IPS-11a (cell line): Measurements from ENCODE around the gene PPP1CC.
A peak's percentile ranks its signal among the peaks of the same experiment; 100 is the strongest.
"Not testable (repeated sequence)": the region's sequence is repeated elsewhere in the genome, so short reads cannot be mapped to it uniquely, and the experiment has no call there.

Experiments used
- H3K4me3 ChIP-seq: one replicate; pipeline ENCODE4 v1.5.1; 2013; ENCODE audit warnings: low read depth, low read length, control low read depth

The PPP1CC gene

DNA sequence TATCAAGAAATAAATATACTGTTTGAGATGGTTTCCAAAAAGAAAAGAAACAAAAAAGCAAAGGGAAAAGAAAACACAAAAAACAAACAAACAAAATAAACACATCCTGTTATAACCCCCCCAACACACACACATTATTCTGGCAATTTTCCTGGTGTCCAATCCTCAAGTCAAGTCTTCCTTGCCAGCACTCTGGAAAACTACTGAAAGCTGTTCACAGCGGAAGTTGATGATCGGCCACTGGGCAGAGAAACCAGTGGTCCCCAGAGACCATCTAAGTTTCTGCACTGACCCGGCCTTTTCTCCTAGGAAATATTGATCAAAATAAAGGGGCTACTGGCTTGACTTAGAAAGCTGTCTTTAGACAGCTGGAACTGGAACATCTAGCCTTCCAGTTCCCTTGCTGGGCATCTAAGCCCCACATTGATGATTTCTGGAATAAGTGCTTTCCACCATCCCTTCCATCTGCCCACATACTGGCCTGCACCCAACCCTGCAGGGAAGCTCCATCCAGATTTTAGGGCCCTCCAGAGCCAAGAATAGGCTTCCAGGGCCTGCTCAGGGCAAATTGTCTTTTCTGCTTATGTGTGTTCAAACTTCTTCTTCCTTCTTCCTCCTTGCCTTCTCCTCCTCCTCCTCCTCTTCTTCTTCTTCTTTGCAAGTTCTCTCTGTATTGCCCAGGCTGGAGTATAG, 11.6 kb upstream of the PPP1CC start:
- H3K4me3 ChIP-seq = no peak overlapping the region

GRCh38 chr12:110750784-110751461, 8.2 kb upstream of the PPP1CC start:
- no peak overlapping the region for H3K4me3 ChIP-seq

DNA sequence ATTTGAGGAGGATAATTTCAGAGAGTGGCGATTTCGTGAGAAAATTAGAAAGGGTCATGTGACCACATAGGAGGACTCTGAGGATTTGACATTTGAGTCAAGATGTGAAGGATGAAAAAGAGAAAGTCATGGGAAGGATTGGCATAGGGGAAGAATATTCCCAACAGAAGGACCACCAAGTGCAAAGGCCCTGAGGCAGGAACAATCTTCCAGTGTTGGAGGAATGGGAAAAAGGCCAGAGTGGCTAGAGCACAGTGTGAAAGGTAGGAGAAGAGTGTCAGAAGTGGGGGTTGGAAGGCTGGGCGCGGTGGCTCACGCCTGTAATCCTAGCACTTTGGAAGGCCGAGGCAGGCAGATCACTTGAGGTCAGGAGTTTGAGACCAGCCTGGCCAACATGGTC, 3.9 kb upstream of the PPP1CC start:
- H3K4me3 ChIP-seq = no peak overlapping the region

DNA sequence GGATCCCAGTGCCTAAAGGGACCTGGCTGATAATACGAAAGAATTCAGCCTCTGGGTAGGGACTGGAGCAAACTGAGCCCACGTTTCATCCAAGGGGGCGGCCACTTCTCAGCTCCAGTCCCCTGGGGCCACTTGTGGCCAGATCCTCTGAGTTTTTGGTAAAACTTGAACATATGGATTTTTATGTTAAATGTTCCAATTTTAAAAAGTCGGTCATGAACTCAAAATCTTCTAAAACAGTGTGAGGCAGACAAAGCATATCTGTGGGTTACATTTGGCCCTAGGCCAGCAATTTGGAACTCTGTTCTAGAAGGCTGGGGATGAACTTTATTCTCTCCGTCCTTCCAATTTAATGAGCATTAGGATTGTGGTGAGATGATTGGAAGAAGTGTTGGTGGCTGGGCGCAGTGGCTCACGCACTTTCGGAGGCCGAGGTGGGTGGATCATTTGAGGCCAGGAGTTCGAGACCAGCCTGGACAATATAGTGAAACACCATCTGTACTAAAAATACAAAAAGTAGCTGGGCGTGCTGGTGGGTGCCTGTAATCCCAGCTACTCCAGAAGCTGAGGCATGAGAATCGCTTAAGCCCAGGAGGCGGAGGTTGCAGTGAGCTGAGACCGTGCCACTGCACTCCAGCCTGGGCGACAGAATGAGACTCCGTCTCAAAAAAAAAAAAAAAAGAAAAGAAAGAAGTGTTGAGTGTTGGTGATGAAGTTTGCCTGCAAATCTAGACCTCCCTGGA, 3.0 kb upstream of the PPP1CC start:
- no peak overlapping the region for H3K4me3 ChIP-seq

DNA sequence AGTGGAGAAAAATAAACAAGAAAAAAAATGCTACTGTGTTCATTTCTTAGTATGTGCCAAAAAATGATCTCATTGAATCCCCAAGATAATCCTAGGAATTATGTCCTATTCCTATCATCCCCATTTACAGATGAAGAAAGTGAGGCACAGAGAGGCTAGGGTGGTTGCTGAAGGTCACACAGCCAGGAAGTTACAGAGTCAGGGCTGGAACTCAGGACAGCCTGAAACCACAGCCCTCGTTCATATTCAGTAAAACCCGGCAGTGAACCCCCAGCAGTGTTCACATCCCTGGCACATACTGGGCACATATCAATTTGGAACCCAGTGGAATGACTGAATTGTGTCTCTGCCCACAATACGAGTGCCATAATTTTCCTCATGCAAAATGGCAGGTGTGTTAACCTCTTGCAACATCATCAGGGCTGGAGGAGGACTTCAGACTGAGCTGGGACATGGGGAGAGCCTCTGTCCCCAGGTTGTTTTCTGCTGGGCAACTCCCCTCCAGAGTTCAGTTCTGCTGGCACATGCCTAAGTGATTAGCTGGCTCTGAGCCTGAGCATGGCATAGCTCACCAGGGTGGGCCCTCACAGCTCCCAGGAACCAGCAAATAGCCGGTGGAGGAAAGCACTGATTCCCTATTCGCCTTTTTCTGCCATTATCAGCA, 2.0 kb upstream of the PPP1CC start:
- no peak overlapping the region for H3K4me3 ChIP-seq

DNA sequence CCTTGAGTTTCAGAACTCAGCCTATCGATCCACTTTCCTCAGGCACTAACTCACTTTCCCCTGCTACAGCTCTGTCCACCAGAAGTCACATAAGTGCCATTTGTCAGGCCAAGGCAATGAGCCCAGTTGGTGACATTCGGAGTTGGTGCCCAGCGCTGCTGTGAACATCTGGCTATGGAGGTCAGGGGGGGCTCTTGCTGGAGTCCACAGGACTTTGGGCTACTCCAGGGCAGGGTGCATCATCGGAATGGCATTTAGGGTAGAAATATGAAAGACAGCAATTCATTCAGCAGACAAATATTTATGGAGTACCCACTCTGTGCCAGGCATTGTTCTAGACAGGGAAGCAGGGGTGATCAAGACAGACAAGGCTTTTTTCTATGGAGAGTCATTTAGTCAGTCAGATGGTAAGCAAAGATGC, 1.5 kb upstream of the PPP1CC start:
- H3K4me3 ChIP-seq = peak overlapping the region; percentile 79

GRCh38 chr12:110743571-110744093, 941 bp upstream of the PPP1CC start:
- H3K4me3 ChIP-seq = peak overlapping the region; percentile 79

- H3K4me3 ChIP-seq = peak overlapping the region; percentile 72
These were observed 484 bp downstream of the PPP1CC start for GRCh38 chr12:110742096-110742717.

DNA sequence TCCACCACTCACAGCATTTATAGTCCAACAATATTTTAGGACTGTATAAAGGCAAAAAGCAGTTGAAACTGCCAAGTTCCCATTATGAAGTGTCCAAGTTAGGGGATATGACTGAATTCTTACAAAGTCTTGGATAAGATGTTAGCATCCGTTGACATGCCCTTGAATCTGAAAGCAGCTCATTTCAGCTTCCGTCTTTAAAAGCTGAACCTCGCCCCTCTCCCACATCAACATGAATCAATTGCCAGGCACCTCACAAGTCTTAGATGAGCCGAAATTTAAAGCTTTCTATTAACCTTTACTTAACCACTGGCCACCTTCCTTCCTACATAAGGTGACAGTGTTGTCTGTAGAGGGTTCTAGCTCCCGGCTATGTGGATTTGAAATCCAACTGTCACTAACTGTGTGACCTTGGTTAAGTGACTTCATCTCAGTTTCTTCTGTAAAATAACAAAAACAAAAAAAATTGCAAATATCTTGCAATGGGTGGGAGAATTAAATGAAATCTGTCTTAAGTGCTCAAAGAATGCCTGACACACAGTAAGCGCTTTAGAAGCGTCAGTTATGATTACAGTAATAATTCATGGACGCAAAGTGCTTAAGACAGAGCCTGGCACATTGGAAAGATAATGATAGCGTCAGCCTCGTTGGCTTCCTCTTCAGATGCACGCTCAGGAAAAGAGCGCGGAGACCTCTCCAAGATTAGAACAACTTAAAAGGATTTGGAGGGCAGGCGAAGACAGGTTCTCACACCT, 1.2 kb downstream of the PPP1CC start:
- peak overlapping the region; percentile 72 for H3K4me3 ChIP-seq

DNA sequence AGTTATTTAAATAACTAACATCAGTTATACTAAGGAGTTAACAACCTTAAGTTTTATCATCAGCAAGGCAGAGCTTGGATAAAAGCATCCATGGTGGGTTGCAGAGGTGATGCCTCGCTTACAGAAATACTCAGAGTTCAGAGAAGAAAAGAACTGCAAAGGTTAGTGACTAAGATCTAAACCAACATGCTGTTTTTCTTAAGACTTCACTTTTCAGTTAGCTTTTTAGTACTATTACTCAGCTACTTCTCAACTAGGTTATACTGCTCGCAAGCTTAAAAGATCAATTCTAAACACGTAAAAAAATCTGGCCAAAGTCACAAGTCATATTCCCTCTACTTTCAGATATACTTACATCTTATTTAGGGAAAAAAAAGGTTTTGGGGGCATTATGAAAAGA, 2.8 kb downstream of the PPP1CC start:
- no peak overlapping the region for H3K4me3 ChIP-seq

DNA sequence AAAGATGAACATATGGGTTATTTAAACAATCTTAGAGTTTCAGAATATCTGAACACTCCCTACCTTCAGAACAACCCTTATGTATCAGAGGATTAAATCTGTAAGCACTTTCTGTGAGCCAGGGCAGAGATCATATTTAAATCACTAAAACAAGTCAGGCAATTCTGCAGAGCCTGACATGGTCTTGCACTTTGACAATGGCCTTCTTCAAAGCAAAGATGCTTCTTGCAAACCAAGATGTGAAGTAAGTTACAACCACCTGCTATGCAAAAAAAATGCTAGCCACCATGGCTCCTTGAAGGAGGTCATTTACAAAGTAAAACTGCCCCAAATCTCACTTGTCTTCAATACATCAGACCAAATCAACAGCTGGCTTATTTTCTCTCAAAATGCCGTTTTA, 3.2 kb downstream of the PPP1CC start:
- no peak overlapping the region for H3K4me3 ChIP-seq

DNA sequence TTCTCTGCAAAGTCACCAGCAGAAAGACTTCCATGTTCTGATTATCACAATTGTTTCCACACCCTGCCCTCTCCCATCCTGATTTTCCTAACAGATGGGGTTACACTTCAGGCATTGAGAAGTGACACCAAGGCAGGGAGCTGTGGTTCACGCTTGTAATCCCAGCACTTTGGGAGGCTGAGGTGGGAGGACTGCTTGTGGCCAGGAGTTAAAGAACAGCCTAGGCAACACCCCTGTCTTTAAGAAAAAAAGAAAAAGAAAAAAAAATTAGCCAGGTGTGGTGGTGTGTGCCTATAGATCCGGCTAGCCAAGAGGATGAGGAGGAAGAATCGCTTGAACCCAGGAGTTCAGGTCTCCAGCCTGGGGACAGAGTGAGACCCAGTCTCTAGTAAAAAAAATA, 5.2 kb downstream of the PPP1CC start:
- no peak overlapping the region for H3K4me3 ChIP-seq

DNA sequence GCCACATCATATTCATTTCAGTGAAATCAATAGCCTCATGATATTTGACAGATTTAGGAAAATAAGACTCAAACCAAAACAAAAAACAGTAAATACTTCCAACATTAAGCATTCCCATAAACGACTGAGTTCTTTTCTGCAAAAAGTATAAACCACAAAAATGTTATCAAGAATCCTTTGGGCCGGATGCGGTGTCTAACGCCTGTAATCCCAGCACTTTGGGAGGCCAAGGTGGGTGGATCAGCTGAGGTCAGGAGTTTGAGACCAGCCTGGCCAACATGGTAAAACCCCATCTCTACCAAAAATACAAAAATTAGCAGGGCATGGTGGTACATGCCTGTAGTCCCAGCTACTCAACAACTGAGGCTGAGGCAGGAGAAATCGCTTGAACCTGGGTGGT, 5.7 kb downstream of the PPP1CC start:
- H3K4me3 ChIP-seq = not testable (repeated sequence)

GRCh38 chr12:110733900-110734299, 8.8 kb downstream of the PPP1CC start:
- H3K4me3 ChIP-seq = no peak overlapping the region

DNA sequence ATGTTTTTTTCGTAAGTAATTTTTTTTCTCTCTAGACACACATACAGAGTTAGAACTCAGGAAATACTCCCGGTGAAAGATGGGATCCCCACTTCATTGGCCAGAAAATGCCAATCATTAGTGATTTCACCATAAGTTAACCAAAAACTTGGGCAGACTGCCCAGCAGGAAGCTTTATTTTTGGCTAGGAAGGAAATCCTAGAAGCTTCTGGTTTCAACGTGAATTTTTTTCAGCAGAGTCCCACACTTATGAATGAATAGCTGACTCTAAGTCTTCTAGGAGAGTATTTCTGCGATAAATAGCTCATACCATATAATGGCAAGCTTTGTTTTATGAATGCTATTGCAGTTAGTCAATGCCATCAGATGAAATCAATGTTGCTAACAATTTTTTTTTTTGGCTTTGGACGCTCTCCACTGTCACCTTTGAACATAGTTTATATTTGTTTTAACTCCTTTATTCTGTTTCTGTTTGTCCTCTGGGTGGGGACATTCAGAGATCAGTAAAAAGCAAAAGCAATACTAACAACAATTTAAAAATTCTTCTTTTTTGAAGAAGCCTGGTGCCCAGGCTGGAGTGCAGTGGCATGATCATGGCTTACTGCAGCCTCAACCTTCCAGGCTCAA, 9.5 kb downstream of the PPP1CC start:
- H3K4me3 ChIP-seq = no peak overlapping the region

GRCh38 chr12:110732572-110732971, 10.1 kb downstream of the PPP1CC start:
- H3K4me3 ChIP-seq = no peak overlapping the region

DNA sequence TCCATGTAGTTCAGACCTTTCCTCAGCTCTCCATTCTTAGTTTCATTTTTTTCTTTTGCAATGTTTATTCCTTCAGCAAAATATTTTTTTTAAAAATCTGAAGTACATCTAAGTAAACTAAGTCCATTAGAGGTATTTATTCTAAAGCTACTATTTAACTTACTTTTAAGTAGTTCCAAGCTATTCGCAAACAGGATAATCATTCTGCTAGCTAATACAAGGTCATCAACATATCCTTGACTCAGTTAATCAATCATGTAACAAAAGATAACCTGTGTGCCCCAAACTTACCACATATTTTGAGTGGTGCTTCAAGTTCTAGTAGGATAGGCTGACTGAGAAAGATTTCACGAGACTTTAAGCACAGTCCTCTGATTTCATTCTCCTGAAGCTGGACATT, 11.2 kb downstream of the PPP1CC start:
- H3K4me3 ChIP-seq = no peak overlapping the region

DNA sequence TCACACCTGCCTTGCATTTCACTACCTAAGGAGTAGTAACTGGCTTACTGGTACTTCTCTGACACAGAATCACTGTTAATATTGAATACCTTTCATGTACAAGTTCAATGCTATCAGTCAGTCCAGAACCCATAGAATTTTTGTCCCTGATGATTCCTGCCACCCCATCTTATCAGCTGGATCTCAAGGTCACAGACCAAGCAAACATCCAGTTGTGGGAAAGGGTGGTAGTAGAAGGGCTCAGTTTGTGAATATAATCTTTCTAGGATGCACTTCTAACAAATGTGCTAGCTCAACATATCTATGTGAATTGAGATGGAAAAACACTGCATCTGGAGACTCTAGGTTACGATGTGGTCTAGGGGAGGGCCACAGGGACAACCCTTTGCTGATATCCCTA, 14.1 kb downstream of the PPP1CC start:
- no peak overlapping the region for H3K4me3 ChIP-seq

DNA sequence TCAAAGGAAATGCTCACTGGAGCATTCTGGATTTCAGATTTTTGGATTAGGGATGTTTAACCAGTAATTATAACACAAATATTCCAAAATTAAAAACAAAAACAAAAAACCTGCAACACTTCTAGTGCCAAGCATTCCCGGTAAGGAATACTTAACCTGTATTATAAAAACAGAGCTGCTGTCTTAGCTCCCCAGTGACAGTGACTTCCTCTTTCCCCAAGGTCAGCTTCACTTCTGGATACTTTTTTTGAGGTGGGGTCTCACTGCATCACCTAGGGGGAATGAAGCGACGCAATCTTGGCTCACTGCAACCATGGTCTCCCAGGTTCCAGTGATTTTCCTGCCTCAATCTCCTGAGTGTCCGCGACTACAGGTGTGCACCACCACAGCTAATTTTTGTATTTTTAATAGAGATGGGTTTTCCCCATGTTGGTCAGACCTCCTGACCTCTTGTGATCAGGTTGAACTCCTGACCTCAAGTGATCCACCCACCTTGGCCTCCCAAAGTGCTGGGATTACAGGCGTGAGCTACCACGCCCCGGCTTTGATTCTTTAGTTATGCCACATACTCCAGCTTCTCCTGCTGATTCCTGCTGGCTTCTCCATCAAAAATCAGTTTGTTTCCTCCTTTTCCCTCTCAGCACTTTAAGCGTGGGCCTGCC, 15.9 kb downstream of the PPP1CC start:
- H3K4me3 ChIP-seq = no peak overlapping the region
